H9 (cell line): ENCODE data around the gene FAM185A. TPM values are rescaled to one million over a fixed set of nuclear protein-coding genes. Genes with fewer than 3 reads are reported as not detected.

Source experiments
- DNase-seq: peaks from one replicate; pipeline ENCODE4 v3.0.0-alpha.2; 2017
- H2AFZ ChIP-seq: one replicate; pipeline ENCODE4 v1.6.1; 2013; ENCODE audit warnings: mild to moderate bottlenecking, low read length, control low read depth, moderate library complexity
- H2AK5ac ChIP-seq: 2 replicates; pipeline ENCODE4 v1.6.1; 2013; ENCODE audit warnings: low read length, control low read depth, mixed read lengths; ENCODE audit not compliant: insufficient read length
- H2BK120ac ChIP-seq: one replicate; pipeline ENCODE4 v1.6.1; 2013; ENCODE audit warnings: low read depth, mild to moderate bottlenecking, low read length, control low read depth, inconsistent platforms; ENCODE audit not compliant: poor library complexity, severe bottlenecking
- H2BK12ac ChIP-seq: 2 replicates; pipeline ENCODE4 v1.6.1; 2013; ENCODE audit warnings: low read length, control low read depth, mixed read lengths, low read depth; ENCODE audit not compliant: insufficient read length
- H2BK15ac ChIP-seq: 2 replicates; pipeline ENCODE4 v1.6.1; 2013; ENCODE audit warnings: low read depth, low read length, control low read depth
- H2BK20ac ChIP-seq: one replicate; pipeline ENCODE4 v1.6.1; 2013; ENCODE audit warnings: low read depth, mild to moderate bottlenecking, low read length, control low read depth, inconsistent platforms; ENCODE audit not compliant: poor library complexity, severe bottlenecking
- H2BK5ac ChIP-seq: 2 replicates; pipeline ENCODE4 v1.6.1; 2013; ENCODE audit warnings: low read length, control low read depth, mixed read lengths; ENCODE audit not compliant: insufficient read length
- H3K14ac ChIP-seq: 2 replicates; pipeline ENCODE4 v1.6.1; 2013; ENCODE audit warnings: low read length, control low read depth; ENCODE audit not compliant: insufficient read depth
- H3K18ac ChIP-seq: 2 replicates; pipeline ENCODE4 v1.6.1; 2013; ENCODE audit warnings: low read depth, mild to moderate bottlenecking, mixed read lengths, low read length, control low read depth; ENCODE audit not compliant: insufficient read length
- H3K23ac ChIP-seq: 2 replicates; pipeline ENCODE4 v1.6.1; 2013; ENCODE audit warnings: low read length, control low read depth, mixed read lengths, low read depth; ENCODE audit not compliant: insufficient read length
- H3K23me2 ChIP-seq: 2 replicates; pipeline ENCODE4 v1.6.1; 2013; ENCODE audit warnings: low read depth, mild to moderate bottlenecking, mixed read lengths, low read length, control low read depth; ENCODE audit not compliant: insufficient read length, poor library complexity, severe bottlenecking
- H3K27ac ChIP-seq: 2 replicates; pipeline ENCODE4 v1.5.1; 2013; ENCODE audit warnings: low read length, control low read depth, mixed read lengths, low read depth; ENCODE audit not compliant: insufficient read length
- H3K27me3 ChIP-seq: 2 replicates; pipeline ENCODE4 v1.6.1; 2013; ENCODE audit warnings: low read length, control low read depth, inconsistent platforms; ENCODE audit not compliant: insufficient read depth
- H3K4ac ChIP-seq: 2 replicates; pipeline ENCODE4 v1.6.1; 2013; ENCODE audit warnings: low read depth, mild to moderate bottlenecking, control low read depth, inconsistent platforms, low read length, moderate library complexity
- H3K4me1 ChIP-seq: 2 replicates; pipeline ENCODE4 v1.6.1; 2013; ENCODE audit warnings: low read length, control low read depth, inconsistent platforms; ENCODE audit not compliant: insufficient read depth
- H3K4me2 ChIP-seq: 2 replicates; pipeline ENCODE4 v1.6.1; 2013; ENCODE audit warnings: low read length, control low read depth, mixed read lengths; ENCODE audit not compliant: insufficient read length, insufficient read depth
- H3K56ac ChIP-seq: 2 replicates; pipeline ENCODE4 v1.6.1; 2013; ENCODE audit warnings: low read depth, mild to moderate bottlenecking, mixed read lengths, low read length, control low read depth; ENCODE audit not compliant: insufficient read length
- H3K79me1 ChIP-seq: 2 replicates; pipeline ENCODE4 v1.6.1; 2013; ENCODE audit warnings: low read depth, mild to moderate bottlenecking, moderate library complexity, low read length, control low read depth, inconsistent platforms; ENCODE audit not compliant: insufficient read depth, poor library complexity, severe bottlenecking
- H3K79me2 ChIP-seq: 2 replicates; pipeline ENCODE4 v1.6.1; 2013; ENCODE audit warnings: low read length, control low read depth, inconsistent platforms; ENCODE audit not compliant: insufficient read depth
- H3K9ac ChIP-seq: 2 replicates; pipeline ENCODE4 v1.6.1; 2013; ENCODE audit warnings: low read length, control low read depth, mixed read lengths; ENCODE audit not compliant: insufficient read length; ENCODE audit errors: extremely low read depth
- H3K9me3 ChIP-seq: one replicate; pipeline ENCODE4 v1.6.1; 2013; ENCODE audit warnings: low read depth, low read length, inconsistent platforms; ENCODE audit not compliant: control insufficient read depth
- H3T11ph ChIP-seq: one replicate; pipeline ENCODE4 v1.6.1; 2013; ENCODE audit warnings: mild to moderate bottlenecking, low read length, control low read depth, inconsistent platforms
- H4K20me1 ChIP-seq: one replicate; pipeline ENCODE4 v1.6.1; 2013; ENCODE audit not compliant: control insufficient read depth, insufficient read length, insufficient read depth
- H4K5ac ChIP-seq: 2 replicates; pipeline ENCODE4 v1.6.1; 2013; ENCODE audit warnings: low read depth, mild to moderate bottlenecking, mixed read lengths, low read length, control low read depth; ENCODE audit not compliant: insufficient read length
- H4K8ac ChIP-seq: replicated peaks from 2 replicates; pipeline ENCODE4 v1.6.1; 2013; ENCODE audit warnings: low read length, control low read depth, mixed read lengths, low read depth; ENCODE audit not compliant: insufficient read length
- H4K91ac ChIP-seq: 2 replicates; pipeline ENCODE4 v1.6.1; 2013; ENCODE audit warnings: low read depth, mild to moderate bottlenecking, moderate library complexity, mixed read lengths, low read length, control low read depth; ENCODE audit not compliant: insufficient read length
- H3K27ac Mint-ChIP-seq, 3 experiments: 2 replicates in 2 of 3; 3 replicates in 1 of 3; pipeline ENCODE4 v1.8.0; 2020 to 2021; ENCODE audit warnings: mixed read lengths in 3 of 3, mild to moderate bottlenecking in 1 of 3, moderate library complexity in 1 of 3
- H3K27me3 Mint-ChIP-seq: 2 replicates; pipeline ENCODE4 v1.8.0; 2021; ENCODE audit warnings: low read depth, mild to moderate bottlenecking, moderate library complexity, mixed read lengths
- H3K36me3 Mint-ChIP-seq, 3 experiments: 2 replicates in 2 of 3; 3 replicates in 1 of 3; pipeline ENCODE4 v1.8.0; 2020 to 2021; ENCODE audit warnings: low read depth in 3 of 3, mixed read lengths in 3 of 3; ENCODE audit not compliant: insufficient read depth in 1 of 3
- H3K4me1 Mint-ChIP-seq, 2 experiments: 2 replicates each; pipeline ENCODE4 v1.8.0; 2020; ENCODE audit warnings: mixed read lengths in 2 of 2
- H3K4me3 Mint-ChIP-seq, 2 experiments: 2 replicates in 1 of 2; 3 replicates in 1 of 2; pipeline ENCODE4 v1.8.0; 2020 to 2021; ENCODE audit warnings: mild to moderate bottlenecking in 2 of 2, mixed read lengths in 2 of 2, moderate library complexity in 1 of 2
- H3K9me3 Mint-ChIP-seq, 2 experiments: 2 replicates in 1 of 2; 3 replicates in 1 of 2; pipeline ENCODE4 v1.8.0; 2020; ENCODE audit warnings: mild to moderate bottlenecking in 2 of 2, mixed read lengths in 2 of 2, moderate library complexity in 1 of 2
- CTCF ChIP-seq: fragments of 200-600 bp; sonication (generic); conservative IDR thresholded peaks from 3 replicates; pipeline ENCODE4 v1.8.0; 2021; ENCODE audit warnings: antibody characterized with exemption, mild to moderate bottlenecking
- WGBS: extraction: QIAGEN DNeasy Blood & Tissue Kit; methylation state at CpG from one replicate; pipeline ENCODE4 v1.1.7; 2013; ENCODE audit warnings: missing lambda C conversion rate, low lambda C conversion rate, mixed read lengths; ENCODE audit not compliant: insufficient read length; ENCODE audit errors: extremely low coverage; 5-methylcytosine and 5-hydroxymethylcytosine counted together
- total RNA-seq: library from RNA; stranded (reverse); gene quantifications from 2 replicates; pipeline ENCODE4 v1.2.1, GENCODE V29; 2021

Gene FAM185A
- total RNA-seq, 1 experiment from 2014 or later, result 7.0 TPM

DNA sequence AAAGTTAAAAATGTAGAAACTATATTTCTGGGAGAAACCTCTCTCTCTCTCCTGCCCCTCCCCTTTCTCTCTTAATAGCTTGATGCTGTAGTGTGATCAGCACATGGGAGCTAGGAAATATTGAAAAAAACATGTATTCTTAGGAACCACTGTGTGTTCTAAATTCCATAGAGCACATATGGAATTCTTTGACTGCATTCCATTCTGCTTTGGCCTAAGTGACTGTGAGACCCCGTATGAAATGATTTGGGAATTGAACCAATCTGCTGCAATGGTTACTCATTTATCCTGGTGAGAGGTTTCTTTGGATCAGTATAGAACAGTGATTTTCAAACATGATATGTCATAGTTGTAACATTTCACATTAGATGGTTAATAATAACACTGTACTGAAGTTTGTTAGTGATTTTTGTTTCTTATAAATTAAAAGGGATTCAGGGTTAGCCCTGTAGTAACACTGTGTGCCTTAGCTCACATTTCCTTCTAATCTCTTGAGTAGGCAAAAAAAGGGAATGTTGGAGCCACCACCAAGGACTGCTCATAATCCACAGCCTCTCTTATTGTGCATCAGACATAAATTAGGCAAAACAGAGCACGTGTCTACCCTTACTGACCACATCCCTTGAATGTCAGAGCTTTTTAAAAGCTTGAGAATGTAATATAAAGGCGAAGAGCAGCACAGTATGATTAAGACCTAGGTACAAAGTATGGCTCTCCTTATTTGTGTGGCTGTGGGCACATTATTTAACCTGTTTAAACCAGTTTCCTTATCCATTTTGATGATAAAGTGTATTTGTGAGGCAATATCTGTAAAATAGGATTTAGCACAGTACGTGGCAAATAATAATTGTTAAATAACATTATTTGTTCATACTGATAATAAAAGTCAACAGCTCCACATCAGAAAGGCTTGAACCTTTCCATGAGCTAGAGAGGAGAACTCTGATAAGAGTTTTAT lies 69.1 kb downstream of the FAM185A start:
- no peaks in the 10 kb centered on the region for H3K27me3 Mint-ChIP-seq

More for the DNA sequence above, 69.1 kb downstream of the FAM185A start:
- TF ChIP-seq CTCF, result no peak
- H3K56ac ChIP-seq, result no peak overlapping the region
- Mint-ChIP-seq H3K4me1 (0 out of 4 replicates have a peak, but pooled peaks cover 0 to 2% of the 10 kb centered on the region in 2 experiments), H3K27ac (no peak overlapping the region), H3K9me3 (no peaks in the 10 kb centered on the region), H3K36me3 (no peaks in the 10 kb centered on the region), H3K4me3 (no peak overlapping the region)
- H4K8ac ChIP-seq, result no peak overlapping the region
- H3K14ac ChIP-seq, result no peak overlapping the region
- no peak overlapping the region for H3K18ac ChIP-seq
- no peak overlapping the region for H2BK120ac ChIP-seq
- no peak overlapping the region for H3K4ac ChIP-seq
- H2BK12ac ChIP-seq, result no peak overlapping the region
- no peak overlapping the region for H4K91ac ChIP-seq
- H2BK15ac ChIP-seq, result no peak overlapping the region
- no peak overlapping the region for H3K27ac ChIP-seq
- H2AK5ac ChIP-seq, result no peak overlapping the region
- H2AFZ ChIP-seq, result no peak overlapping the region
- H3K9me3 ChIP-seq, result no peaks in the 10 kb centered on the region
- H4K20me1 ChIP-seq, result no peaks in the 10 kb centered on the region
- H2BK20ac ChIP-seq, result no peak overlapping the region
- WGBS, result no CpG with 5 or more reads among the region's 4 CpGs
- H2BK5ac ChIP-seq, result no peak overlapping the region
- no peak for DNase-seq
- H3K23ac ChIP-seq, result no peak overlapping the region
- no peaks in the 10 kb centered on the region for H3K79me2 ChIP-seq
- no peaks in the 10 kb centered on the region for H3K27me3 ChIP-seq
- H3K4me1 ChIP-seq, result no peaks in the 10 kb centered on the region
- H3K79me1 ChIP-seq, result no peaks in the 10 kb centered on the region
- H3K9ac ChIP-seq, result no peak overlapping the region
- no peaks in the 10 kb centered on the region for H3K23me2 ChIP-seq
- no peak overlapping the region for H4K5ac ChIP-seq
- no peak overlapping the region for H3T11ph ChIP-seq
- H3K4me2 ChIP-seq, result no peak overlapping the region
